Measurements from ENCODE around the gene SET. TPM values are rescaled to one million over a fixed set of nuclear protein-coding genes. Genes with fewer than 3 reads are reported as not detected.

Gene SET
- total and polyA plus RNA-seq, 2 of the 13 experiments (the other 11 are each of a cell fraction or from before 2014, with no cell fraction given): 94.2 to 611 TPM

GRCh38 chr9:128702445-128702948 lies 13.5 kb downstream of the SET start, which contains the start of gene PKN3:
PKN3 (plus strand) TSS chr9:128702503; CDS start chr9:128702916, 413 bp downstream.
- intact Hi-C loops (cut with micrococcal nuclease; ENCODE audit: unreplicated experiment): loop anchor here (5.0 kb wide), 1 partner anchor 65 kb away; no protein-coding TSS in a partner anchor
- TSS peak; percentile 55 for BruUV-seq (replicated peaks)
- TF ChIP-seq YEATS4 (CRISPR knock-in tag; IDR thresholded peaks at IDR 0.05; ENCODE audit: borderline replicate concordance) (peak; percentile 38; the same call in 1 of the 2 replicates), SIN3B (IDR thresholded peaks at IDR 0.05; ENCODE audit: low read length) (peak; percentile 80), PITX1 (CRISPR knock-in tag; IDR thresholded peaks at IDR 0.05) (peak; percentile 50; the same call in 1 of the 2 replicates), ZBTB21 (CRISPR knock-in tag; IDR thresholded peaks at IDR 0.05) (no peak), ARNT2 (CRISPR knock-in tag; IDR thresholded peaks at IDR 0.05; ENCODE audit: low read depth) (peak; percentile 52; the same call in 1 of the 2 replicates), HNF4G (IDR thresholded peaks at IDR 0.05; ENCODE audit: borderline replicate concordance, low read depth, low read length) (no peak; the same call in 1 of the 2 replicates), HNF4G (CRISPR knock-in tag; IDR thresholded peaks at IDR 0.05; ENCODE audit: borderline replicate concordance, low read depth) (peak; percentile 38; the same call in 1 of the 2 replicates), ZNF362 (CRISPR knock-in tag; IDR thresholded peaks at IDR 0.05; ENCODE audit: borderline replicate concordance) (no peak; the same call in 1 of the 2 replicates), ZMYM3 (CRISPR knock-in tag; IDR thresholded peaks at IDR 0.05) (peak; percentile 70; the same call in 1 of the 2 replicates), SP2 (CRISPR knock-in tag; IDR thresholded peaks at IDR 0.05) (0 out of 2 replicates have a peak, but pooled peaks have one; percentile 32), ARID2 (CRISPR knock-in tag; IDR thresholded peaks at IDR 0.05; ENCODE audit: borderline replicate concordance) (0 out of 2 replicates have a peak, but pooled peaks have one; percentile 60), WIZ (CRISPR knock-in tag; IDR thresholded peaks at IDR 0.05) (0 out of 2 replicates have a peak, but pooled peaks have one; percentile 24), MLX (CRISPR knock-in tag; IDR thresholded peaks at IDR 0.05) (no peak), ZNF3 (CRISPR knock-in tag; IDR thresholded peaks at IDR 0.05) (no peak), MXD4 (CRISPR knock-in tag; IDR thresholded peaks at IDR 0.05) (0 out of 2 replicates have a peak, but pooled peaks have one; percentile 44), DMAP1 (CRISPR knock-in tag; IDR thresholded peaks at IDR 0.05) (no peak), DNMT3B (CRISPR knock-in tag; conservative IDR thresholded peaks at IDR 0.05) (no peak), GABPA (IDR thresholded peaks at IDR 0.05; ENCODE audit: low read depth, low read length) (0 out of 2 replicates have a peak, but pooled peaks have one; percentile 31), GABPA (CRISPR knock-in tag; IDR thresholded peaks at IDR 0.05; ENCODE audit: low read depth) (0 out of 2 replicates have a peak, but pooled peaks have one; percentile 45), TFDP2 (CRISPR knock-in tag; IDR thresholded peaks at IDR 0.05) (peak; percentile 85), GZF1 (CRISPR knock-in tag; IDR thresholded peaks at IDR 0.05) (peak; percentile 31; the same call in 1 of the 2 replicates), POLR2AphosphoS5 (IDR thresholded peaks at IDR 0.05; ENCODE audit: low read depth, low read length) (peak; percentile 37; the same call in 1 of the 2 replicates)

More at GRCh38 chr9:128702445-128702948, 13.5 kb downstream of the SET start, which contains the start of gene PKN3:
- DNase-seq (ENCODE audit: low spot score) (peak; percentile 74), ATAC-seq (peak; percentile 87), FAIRE-seq (no peak)
- H3K36me3 ChIP-seq (replicated peaks in 1 of 2; ENCODE audit: control insufficient read depth in 1 of 2, insufficient read depth in 2 of 2, low read length in 2 of 2): peaks cover 4 to 12% of the 10 kb centered on the region in 2 experiments; a peak in 4 of 5 replicates
- H3K4me3 ChIP-seq (replicated peaks in 1 of 3; ENCODE audit: insufficient read depth in 1 of 3, low read depth in 2 of 3, low read length in 3 of 3): peak within 1 kb of the TSS; percentile 89 to 97 (median 92)
- peak within 1 kb of the TSS; percentile 92 for H3K4me2 ChIP-seq (ENCODE audit: low read depth, low read length)
- no peaks in the 10 kb centered on the region for H3K27me3 ChIP-seq (ENCODE audit: control insufficient read depth in 1 of 2, insufficient read depth in 2 of 2, low read length in 2 of 2)
- WGBS (ENCODE audit: low lambda C conversion rate): 0% methylated on average over 8 of the region's 65 CpGs
- H3K4me1 ChIP-seq (ENCODE audit: insufficient read depth, low read length): peaks cover 13% of the 10 kb centered on the region
- no peaks in the 10 kb centered on the region for H4K20me1 ChIP-seq (ENCODE audit: insufficient read depth, low read length)
- POLR2A ChIA-PET: interaction anchor here (1.0 kb wide), 1 partner anchor 18 kb away, joined by 6 read pairs; no protein-coding TSS in a partner anchor
- CTCF ChIA-PET (ENCODE audit: low intra/inter-chr PET ratio, low total read pairs): interaction anchor here (0.7 to 2.6 kb wide), 5 partner anchors 31 to 115 kb away, joined by 3 to 17 read pairs (median 4); partner anchors contain the start of gene ENDOG
- H2AFZ ChIP-seq (ENCODE audit: low read length): no peak within 1 kb of the TSS
- peak within 1 kb of the TSS; percentile 78 for H3K9ac ChIP-seq (ENCODE audit: insufficient read depth, low read depth, low read length)
- peak within 1 kb of the TSS; percentile 85 for H3K27ac ChIP-seq (ENCODE audit: extremely low read length, insufficient read depth, low read length)
- peaks cover 8% of the 10 kb centered on the region for H3K79me2 ChIP-seq (ENCODE audit: insufficient read depth, low read length)
- in situ Hi-C loops (cut with HindIII; ENCODE audit: extremely low pct_ligation_motif_present, low pct_unique_long_range_greater_than_20kb): no loop called here
- H3K9me3 ChIP-seq (ENCODE audit: low read length): no peaks in the 10 kb centered on the region
